Neutrophil (primary cell): Measurements from ENCODE around the gene CAMTA1.

Experiments used
- H3K27ac ChIP-seq: fragments of 200-600 bp; sonication (generic); 2 replicates; pipeline ENCODE4 v1.5.1; 2016; ENCODE audit warnings: mild to moderate bottlenecking, moderate library complexity
- H3K27me3 ChIP-seq: fragments of 200-600 bp; sonication (generic); 2 replicates; pipeline ENCODE4 v1.6.0; 2016; ENCODE audit warnings: mild to moderate bottlenecking
- H3K36me3 ChIP-seq: fragments of 200-600 bp; sonication (generic); 2 replicates; pipeline ENCODE4 v1.5.1; 2017
- H3K4me1 ChIP-seq, 2 experiments: fragments of 200-600 bp in 1 of 2; sonication (generic) in 1 of 2; 1 replicate in 1 of 2; 2 replicates in 1 of 2; pipeline versions ENCODE4 v1.5.1 to v1.6.1; 2013 to 2016; ENCODE audit warnings: low read depth in 1 of 2, low read length in 1 of 2, mild to moderate bottlenecking in 1 of 2, moderate library complexity in 1 of 2; ENCODE audit not compliant: control insufficient read depth in 1 of 2, insufficient read depth in 1 of 2
- H3K4me3 ChIP-seq, 2 experiments: fragments of 200-600 bp in 1 of 2; sonication (generic) in 1 of 2; 1 replicate in 1 of 2; 2 replicates in 1 of 2; pipeline ENCODE4 v1.5.1; 2013 to 2016; ENCODE audit warnings: low read depth in 1 of 2, low read length in 1 of 2, mild to moderate bottlenecking in 1 of 2, moderate library complexity in 1 of 2
- H3K9me3 ChIP-seq: fragments of 200-600 bp; sonication (generic); 2 replicates; pipeline ENCODE4 v1.5.1; 2016
- TF ChIP-seq, protein P1 (sequence below): fragments of 200-600 bp; sonication (generic); IDR thresholded peaks from 2 replicates; pipeline ENCODE4 v1.5.1; 2016; ENCODE audit warnings: antibody characterized with exemption

The CAMTA1 gene

GRCh38 chr1:7583291-7584096 is 798.2 kb downstream of the CAMTA1 start:
- H3K27me3 ChIP-seq: no peaks in the 10 kb centered on the region
- no peak overlapping the region for H3K4me3 ChIP-seq
- no peak overlapping the region for H3K27ac ChIP-seq
- H3K9me3 ChIP-seq: no peaks in the 10 kb centered on the region
- H3K36me3 ChIP-seq: no peaks in the 10 kb centered on the region
- TF ChIP-seq, protein P1, sequence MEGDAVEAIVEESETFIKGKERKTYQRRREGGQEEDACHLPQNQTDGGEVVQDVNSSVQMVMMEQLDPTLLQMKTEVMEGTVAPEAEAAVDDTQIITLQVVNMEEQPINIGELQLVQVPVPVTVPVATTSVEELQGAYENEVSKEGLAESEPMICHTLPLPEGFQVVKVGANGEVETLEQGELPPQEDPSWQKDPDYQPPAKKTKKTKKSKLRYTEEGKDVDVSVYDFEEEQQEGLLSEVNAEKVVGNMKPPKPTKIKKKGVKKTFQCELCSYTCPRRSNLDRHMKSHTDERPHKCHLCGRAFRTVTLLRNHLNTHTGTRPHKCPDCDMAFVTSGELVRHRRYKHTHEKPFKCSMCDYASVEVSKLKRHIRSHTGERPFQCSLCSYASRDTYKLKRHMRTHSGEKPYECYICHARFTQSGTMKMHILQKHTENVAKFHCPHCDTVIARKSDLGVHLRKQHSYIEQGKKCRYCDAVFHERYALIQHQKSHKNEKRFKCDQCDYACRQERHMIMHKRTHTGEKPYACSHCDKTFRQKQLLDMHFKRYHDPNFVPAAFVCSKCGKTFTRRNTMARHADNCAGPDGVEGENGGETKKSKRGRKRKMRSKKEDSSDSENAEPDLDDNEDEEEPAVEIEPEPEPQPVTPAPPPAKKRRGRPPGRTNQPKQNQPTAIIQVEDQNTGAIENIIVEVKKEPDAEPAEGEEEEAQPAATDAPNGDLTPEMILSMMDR: no peak
- no peaks in the 10 kb centered on the region for H3K4me1 ChIP-seq

DNA sequence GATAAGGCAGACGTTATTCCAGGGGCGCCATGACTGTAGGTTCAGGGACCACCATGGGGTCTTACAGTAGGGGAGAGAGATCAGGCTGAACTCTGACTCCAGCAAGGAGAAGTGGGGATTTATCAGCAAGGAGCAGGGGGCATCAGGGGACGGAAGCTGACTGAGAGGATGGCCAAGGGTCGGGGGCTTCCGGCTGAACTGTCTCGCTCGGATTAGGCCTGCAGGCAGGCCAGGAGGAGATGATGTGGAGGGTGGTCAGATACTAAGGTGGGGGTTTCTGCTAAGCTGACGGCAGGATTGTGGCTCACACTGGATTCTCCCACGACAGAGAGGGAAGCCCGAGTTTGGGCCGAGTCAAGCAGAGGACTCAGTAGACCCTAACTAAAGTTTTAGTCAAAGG is 798.9 kb downstream of the CAMTA1 start:
- TF ChIP-seq, protein P1: no peak
- no peaks in the 10 kb centered on the region for H3K27me3 ChIP-seq

GRCh38 chr1:7584643-7585042 is 799.4 kb downstream of the CAMTA1 start:
- no peaks in the 10 kb centered on the region for H3K36me3 ChIP-seq
- no peaks in the 10 kb centered on the region for H3K27me3 ChIP-seq
- TF ChIP-seq, protein P1: no peak
- no peaks in the 10 kb centered on the region for H3K4me1 ChIP-seq
- H3K9me3 ChIP-seq: no peaks in the 10 kb centered on the region
- no peak overlapping the region for H3K27ac ChIP-seq
- H3K4me3 ChIP-seq: no peak overlapping the region

More for the DNA sequence above, 798.9 kb downstream of the CAMTA1 start:
- no peaks in the 10 kb centered on the region for H3K9me3 ChIP-seq
- no peak overlapping the region for H3K4me3 ChIP-seq
- H3K27ac ChIP-seq: no peak overlapping the region
- no peaks in the 10 kb centered on the region for H3K4me1 ChIP-seq
- H3K36me3 ChIP-seq: no peaks in the 10 kb centered on the region

GRCh38 chr1:7585216-7585907 is 800.1 kb downstream of the CAMTA1 start:
- Histone ChIP-seq H3K4me3 (no peak overlapping the region), H3K9me3 (no peaks in the 10 kb centered on the region), H3K4me1 (no peaks in the 10 kb centered on the region), H3K36me3 (no peaks in the 10 kb centered on the region), H3K27ac (no peak overlapping the region), H3K27me3 (no peaks in the 10 kb centered on the region)
- TF ChIP-seq, protein P1: no peak

DNA sequence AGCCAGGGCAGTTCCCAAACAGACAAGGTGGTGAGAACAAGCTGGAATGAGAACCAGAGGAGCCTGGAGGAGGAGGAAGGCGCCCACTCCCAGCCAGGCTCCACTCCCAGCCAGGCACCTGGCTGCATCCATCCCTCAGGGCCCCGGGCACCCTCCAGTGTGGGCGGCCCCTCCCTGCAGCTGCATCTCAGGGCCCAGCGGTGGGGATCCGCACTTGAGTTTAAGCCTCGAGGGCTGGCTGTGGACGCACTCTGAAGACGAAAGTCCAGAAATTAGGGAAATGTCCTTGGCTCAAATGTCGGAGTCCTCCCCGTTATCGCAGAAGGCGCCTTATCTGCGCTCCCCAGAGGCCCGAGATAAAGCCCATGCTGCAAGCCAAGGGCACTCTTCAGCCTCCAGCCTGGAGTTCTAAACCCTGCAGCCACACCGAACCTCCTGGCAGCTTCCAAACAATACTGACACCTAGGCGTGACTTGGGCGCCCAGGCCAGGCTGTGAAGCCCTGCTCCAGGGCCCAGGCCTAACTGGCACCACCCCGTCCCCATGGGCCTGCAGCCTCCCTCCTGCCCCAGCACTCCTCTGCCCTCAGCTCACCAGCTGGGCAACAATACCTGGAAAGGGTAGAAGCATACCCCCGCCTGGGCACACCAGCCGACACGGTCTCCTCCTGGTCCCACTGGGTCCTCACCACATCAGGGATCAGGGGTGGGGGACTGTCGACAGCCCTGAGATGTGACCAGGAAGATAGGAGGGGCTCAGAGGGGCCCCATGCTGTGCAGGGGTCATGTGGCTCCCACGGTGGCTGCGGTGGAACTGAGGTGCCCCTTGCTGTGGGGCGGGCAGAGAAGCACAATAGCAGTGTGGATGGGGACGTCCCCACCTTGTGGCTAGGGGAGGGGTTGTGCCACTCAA is 801.0 kb downstream of the CAMTA1 start:
- Histone ChIP-seq H3K27me3 (no peaks in the 10 kb centered on the region), H3K36me3 (no peaks in the 10 kb centered on the region), H3K9me3 (no peaks in the 10 kb centered on the region), H3K4me3 (no peak overlapping the region), H3K4me1 (no peaks in the 10 kb centered on the region), H3K27ac (no peak overlapping the region)
- TF ChIP-seq, protein P1: no peak
